Natural killer cell (primary cell): ENCODE data around the gene PYGL. TPM values are rescaled to one million over a fixed set of nuclear protein-coding genes. Genes with fewer than 3 reads are reported as not detected.

ENCODE experiments used
- ATAC-seq, 3 donors: fragments of 150-1000 bp in 2 of 3; fragments of 200-7000 bp in 1 of 3; cut with Tn5 transposase; 1 replicate in 1 of 3; 2 replicates in 2 of 3; pipeline ENCODE4 v1.10.0; 2021; ENCODE audit warnings: mild to moderate bottlenecking in 2 of 3, moderate library complexity in 2 of 3
- DNase-seq, 2 donors: peaks; one replicate each; pipeline versions ENCODE4 v3.0.0 to v3.0.0-alpha.2; 2013 to 2021; ENCODE audit warnings: mixed read lengths in 1 of 2
- H3K27ac ChIP-seq: one replicate; pipeline ENCODE4 v1.5.1; 2013; ENCODE audit warnings: mild to moderate bottlenecking, low read length
- H3K27me3 ChIP-seq: one replicate; pipeline ENCODE4 v1.6.1; 2013; ENCODE audit warnings: low read length; ENCODE audit not compliant: control insufficient read depth, insufficient read depth
- H3K36me3 ChIP-seq: one replicate; pipeline ENCODE4 v1.6.1; 2013; ENCODE audit warnings: low read length; ENCODE audit not compliant: control insufficient read depth, insufficient read depth
- H3K4me1 ChIP-seq: one replicate; pipeline ENCODE4 v1.6.1; 2013; ENCODE audit warnings: low read length; ENCODE audit not compliant: control insufficient read depth, insufficient read depth
- H3K4me3 ChIP-seq: one replicate; pipeline ENCODE4 v1.5.1; 2013; ENCODE audit warnings: low read length
- H3K9me3 ChIP-seq: one replicate; pipeline ENCODE4 v1.6.1; 2013; ENCODE audit warnings: low read length; ENCODE audit not compliant: control insufficient read depth, insufficient read depth
- H3K27ac Mint-ChIP-seq, 2 donors: one replicate each; pipeline ENCODE4 v1.8.0; 2022; ENCODE audit warnings: mild to moderate bottlenecking in 2 of 2, mixed read lengths in 2 of 2, moderate library complexity in 1 of 2
- H3K27me3 Mint-ChIP-seq, 2 donors: one replicate each; pipeline ENCODE4 v1.8.0; 2022; ENCODE audit warnings: low read depth in 2 of 2, mixed read lengths in 2 of 2
- H3K36me3 Mint-ChIP-seq: one replicate; pipeline ENCODE4 v1.8.0; 2022; ENCODE audit warnings: mixed read lengths
- H3K4me1 Mint-ChIP-seq, 2 donors: one replicate each; pipeline ENCODE4 v1.8.0; 2022; ENCODE audit warnings: mixed read lengths in 2 of 2
- H3K4me3 Mint-ChIP-seq: one replicate; pipeline ENCODE4 v1.8.0; 2022; ENCODE audit warnings: mild to moderate bottlenecking, moderate library complexity, mixed read lengths
- H3K9me3 Mint-ChIP-seq, 2 donors: one replicate each; pipeline ENCODE4 v1.8.0; 2022; ENCODE audit warnings: mixed read lengths in 2 of 2
- WGBS: methylation state at CpG from one replicate; pipeline ENCODE4 v1.1.7; 2013; ENCODE audit warnings: missing lambda C conversion rate; ENCODE audit not compliant: insufficient coverage; 5-methylcytosine and 5-hydroxymethylcytosine counted together
- intact Hi-C: fragments of 100-400 bp; cut with micrococcal nuclease; formaldehyde crosslinking; loops from one replicate; pipeline ENCODE4 v1.14.2; 2022
- total RNA-seq, 4 donors: library from RNA; stranded (reverse); fragments of 120-200 nt in 1 of 4; gene quantifications; one replicate each; pipeline versions ENCODE4 v1.2.3 to v1.2.4, GENCODE V29; 2013 to 2022
- TF ChIP-seq, protein P1 (sequence below): fragments of 200-600 bp; IDR thresholded peaks from one replicate; pipeline ENCODE4 v1.8.0; 2022; ENCODE audit warnings: antibody characterized with exemption

The PYGL gene
- total RNA-seq, 3 donors from 2014 or later (not counting 1 experiment from before 2014, with no cell fraction given) = 2.0 to 22.3 (median 3.2) TPM

DNA sequence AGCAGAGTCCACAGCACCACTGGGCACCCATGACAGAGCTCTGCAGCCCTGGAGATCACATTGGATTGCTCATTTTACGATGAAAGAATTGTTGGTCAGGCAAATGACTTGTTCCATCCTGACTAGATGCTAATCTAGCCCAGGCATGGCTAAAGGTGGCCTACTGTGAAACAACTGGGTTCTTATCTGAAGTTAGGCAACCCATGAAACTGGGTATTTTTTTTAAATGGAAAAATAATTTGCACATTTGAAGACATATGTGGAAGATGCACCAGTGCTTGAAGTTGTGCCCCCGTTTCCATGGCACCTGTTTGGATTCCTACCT lies 8.3 kb downstream of the PYGL start:
- no peaks in the 10 kb centered on the region for H3K36me3 Mint-ChIP-seq
- Histone ChIP-seq H3K27me3 (no peaks in the 10 kb centered on the region), H3K36me3 (no peaks in the 10 kb centered on the region), H3K4me1 (no peaks in the 10 kb centered on the region), H3K27ac (no peak overlapping the region), H3K9me3 (no peaks in the 10 kb centered on the region), H3K4me3 (no peak overlapping the region)
- peaks cover 18 to 33% of the 10 kb centered on the region in 2 donors for H3K27me3 Mint-ChIP-seq
- ATAC-seq (no peak), DNase-seq (no peak)
- intact Hi-C loops = no loop called here
- TF ChIP-seq, protein P1, sequence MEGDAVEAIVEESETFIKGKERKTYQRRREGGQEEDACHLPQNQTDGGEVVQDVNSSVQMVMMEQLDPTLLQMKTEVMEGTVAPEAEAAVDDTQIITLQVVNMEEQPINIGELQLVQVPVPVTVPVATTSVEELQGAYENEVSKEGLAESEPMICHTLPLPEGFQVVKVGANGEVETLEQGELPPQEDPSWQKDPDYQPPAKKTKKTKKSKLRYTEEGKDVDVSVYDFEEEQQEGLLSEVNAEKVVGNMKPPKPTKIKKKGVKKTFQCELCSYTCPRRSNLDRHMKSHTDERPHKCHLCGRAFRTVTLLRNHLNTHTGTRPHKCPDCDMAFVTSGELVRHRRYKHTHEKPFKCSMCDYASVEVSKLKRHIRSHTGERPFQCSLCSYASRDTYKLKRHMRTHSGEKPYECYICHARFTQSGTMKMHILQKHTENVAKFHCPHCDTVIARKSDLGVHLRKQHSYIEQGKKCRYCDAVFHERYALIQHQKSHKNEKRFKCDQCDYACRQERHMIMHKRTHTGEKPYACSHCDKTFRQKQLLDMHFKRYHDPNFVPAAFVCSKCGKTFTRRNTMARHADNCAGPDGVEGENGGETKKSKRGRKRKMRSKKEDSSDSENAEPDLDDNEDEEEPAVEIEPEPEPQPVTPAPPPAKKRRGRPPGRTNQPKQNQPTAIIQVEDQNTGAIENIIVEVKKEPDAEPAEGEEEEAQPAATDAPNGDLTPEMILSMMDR = no peak
- no peak overlapping the region for H3K27ac Mint-ChIP-seq
- H3K4me3 Mint-ChIP-seq = no peak overlapping the region
- H3K9me3 Mint-ChIP-seq = no peaks in the 10 kb centered on the region
- WGBS = 34% methylated on average over 2 of the region's 2 CpGs
- no peaks in the 10 kb centered on the region for H3K4me1 Mint-ChIP-seq

DNA sequence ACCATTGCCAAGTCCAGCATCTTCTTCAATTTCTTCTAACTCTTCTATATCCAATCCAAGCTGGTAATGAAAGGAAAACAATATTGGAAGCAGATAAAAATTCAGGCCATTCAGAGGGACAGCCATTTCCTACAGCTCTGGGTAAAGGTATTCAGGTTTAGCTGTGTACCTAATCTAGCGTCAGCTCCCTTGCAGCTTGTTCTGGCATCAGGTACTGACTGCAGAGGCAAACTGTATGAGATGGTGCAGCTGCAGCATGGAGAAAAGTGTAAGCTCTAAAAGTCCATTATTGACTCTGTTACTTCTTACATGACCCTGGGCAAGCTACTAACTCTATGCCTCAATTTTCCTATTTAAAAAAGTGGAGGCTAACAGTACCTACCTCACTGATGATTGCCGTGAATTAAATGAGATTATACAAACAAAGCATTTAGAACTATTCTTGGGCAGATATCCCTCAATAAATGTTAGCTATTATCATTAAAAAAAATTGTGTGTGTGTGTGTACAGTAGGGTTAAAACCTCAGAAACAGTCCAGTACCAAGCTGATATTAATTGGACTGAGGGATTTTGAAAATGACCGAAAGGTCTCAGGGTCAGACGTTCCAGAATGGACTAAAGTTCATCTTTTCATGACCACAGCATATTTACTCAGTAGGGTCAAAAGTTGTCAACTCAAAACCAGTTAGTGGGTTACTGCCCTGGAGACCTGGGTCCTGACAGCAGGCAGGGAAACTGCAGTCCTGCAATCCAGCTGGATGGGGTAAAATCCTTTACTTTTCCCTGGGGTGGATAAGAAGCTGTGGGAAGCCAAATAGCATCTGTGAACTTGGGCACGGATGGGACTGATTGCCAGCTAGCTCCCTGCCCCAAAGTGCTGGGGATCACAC lies 8.9 kb downstream of the PYGL start:
- Mint-ChIP-seq H3K4me1 (no peaks in the 10 kb centered on the region), H3K4me3 (no peak overlapping the region), H3K27me3 (peaks cover 17 to 33% of the 10 kb centered on the region in 2 donors), H3K27ac (no peak overlapping the region), H3K36me3 (no peaks in the 10 kb centered on the region), H3K9me3 (no peaks in the 10 kb centered on the region)
- Histone ChIP-seq H3K27me3 (no peaks in the 10 kb centered on the region), H3K4me3 (no peak overlapping the region), H3K9me3 (no peaks in the 10 kb centered on the region), H3K27ac (no peak overlapping the region), H3K4me1 (no peaks in the 10 kb centered on the region), H3K36me3 (no peaks in the 10 kb centered on the region)
- TF ChIP-seq, protein P1 = no peak
- DNase-seq (no peak), ATAC-seq (no peak)
- intact Hi-C loops = no loop called here
- WGBS = 53% methylated on average over 4 of the region's 5 CpGs

- WGBS = 87% methylated on average over 4 of the region's 4 CpGs
- Histone ChIP-seq H3K36me3 (no peaks in the 10 kb centered on the region), H3K4me3 (no peak overlapping the region), H3K27me3 (no peaks in the 10 kb centered on the region), H3K4me1 (peaks cover 3% of the 10 kb centered on the region), H3K27ac (no peak overlapping the region), H3K9me3 (no peaks in the 10 kb centered on the region)
- no peak overlapping the region for H3K27ac Mint-ChIP-seq
- no peaks in the 10 kb centered on the region for H3K9me3 Mint-ChIP-seq
- TF ChIP-seq, protein P1 = no peak
- DNase-seq (no peak), ATAC-seq (no peak)
- no peak overlapping the region for H3K4me3 Mint-ChIP-seq
- H3K4me1 Mint-ChIP-seq = no peaks in the 10 kb centered on the region
- H3K36me3 Mint-ChIP-seq = no peaks in the 10 kb centered on the region
- intact Hi-C loops = no loop called here
- H3K27me3 Mint-ChIP-seq = peaks cover 13 to 30% of the 10 kb centered on the region in 2 donors
These were observed 11.4 kb downstream of the PYGL start for GRCh38 chr14:50932592-50933495.
